ENCODE results near the gene LPCAT3.

LPCAT3 gene

DNA sequence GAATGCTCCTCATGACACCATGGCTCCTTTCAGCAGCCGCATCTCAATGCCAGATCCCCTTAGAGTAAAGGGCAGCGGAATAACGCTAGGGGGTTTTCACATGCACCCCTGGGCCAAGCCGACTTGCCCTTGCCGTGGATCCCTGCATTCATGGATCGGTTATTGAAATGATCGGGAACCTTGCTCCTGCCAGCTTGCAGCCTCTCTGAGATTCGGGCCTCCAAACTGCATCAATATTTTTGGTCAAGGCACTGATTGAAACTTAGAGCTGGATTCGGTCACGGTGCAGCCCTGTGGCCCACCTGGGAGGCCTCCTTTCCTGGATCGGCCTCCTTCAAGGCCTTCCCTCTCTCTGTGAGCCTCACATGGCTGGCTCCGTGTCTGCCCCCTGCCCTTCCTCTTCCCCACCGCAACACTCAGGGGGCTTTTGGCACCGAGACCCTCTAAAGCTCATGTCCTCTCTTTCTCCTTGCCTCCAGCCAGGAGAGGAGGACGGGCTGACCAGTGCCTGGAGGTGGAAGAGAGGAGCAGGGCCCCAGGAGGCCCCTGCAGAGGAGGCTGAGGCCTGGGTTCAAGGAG is 65.3 kb downstream of the LPCAT3 start:
- no peak for DNase-seq (ENCODE audit: low read depth)

DNA sequence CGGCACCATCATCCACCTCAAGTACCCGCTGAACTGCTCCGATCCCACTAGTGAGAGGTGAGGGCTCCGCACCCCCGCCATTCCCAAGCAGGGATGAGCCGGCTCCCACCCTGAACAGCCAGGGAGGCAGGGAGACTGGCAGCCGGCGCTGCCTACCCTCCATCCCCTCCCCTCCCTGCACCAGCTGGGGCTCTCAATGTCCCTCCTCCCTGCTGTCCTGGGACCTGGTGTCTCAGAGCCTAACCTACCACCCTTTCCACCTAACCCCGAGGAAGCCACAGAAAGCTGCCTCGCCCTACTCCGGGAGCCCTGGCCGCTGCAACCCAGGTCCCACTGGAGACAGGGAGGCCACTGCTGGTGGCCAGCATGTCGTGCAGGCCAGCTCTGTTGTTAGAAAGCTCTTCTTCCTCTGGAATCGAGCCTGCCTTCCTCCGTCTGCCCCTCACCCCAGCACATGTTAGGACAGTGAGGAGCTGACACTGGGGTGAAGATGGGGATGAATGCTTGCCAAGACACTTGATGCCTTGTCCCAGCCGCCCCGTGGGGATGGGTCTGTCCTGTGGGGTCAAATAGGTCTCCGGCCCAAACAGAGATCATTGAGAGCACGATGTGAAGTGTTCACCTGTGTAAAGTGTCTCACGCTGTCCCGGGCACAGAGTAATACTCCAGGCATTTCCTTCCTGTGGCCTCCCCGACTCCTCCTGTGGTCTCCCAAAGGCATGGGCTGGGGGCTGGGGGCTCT is 66.0 kb downstream of the LPCAT3 start:
- no peak for DNase-seq (ENCODE audit: low read depth)

DNA sequence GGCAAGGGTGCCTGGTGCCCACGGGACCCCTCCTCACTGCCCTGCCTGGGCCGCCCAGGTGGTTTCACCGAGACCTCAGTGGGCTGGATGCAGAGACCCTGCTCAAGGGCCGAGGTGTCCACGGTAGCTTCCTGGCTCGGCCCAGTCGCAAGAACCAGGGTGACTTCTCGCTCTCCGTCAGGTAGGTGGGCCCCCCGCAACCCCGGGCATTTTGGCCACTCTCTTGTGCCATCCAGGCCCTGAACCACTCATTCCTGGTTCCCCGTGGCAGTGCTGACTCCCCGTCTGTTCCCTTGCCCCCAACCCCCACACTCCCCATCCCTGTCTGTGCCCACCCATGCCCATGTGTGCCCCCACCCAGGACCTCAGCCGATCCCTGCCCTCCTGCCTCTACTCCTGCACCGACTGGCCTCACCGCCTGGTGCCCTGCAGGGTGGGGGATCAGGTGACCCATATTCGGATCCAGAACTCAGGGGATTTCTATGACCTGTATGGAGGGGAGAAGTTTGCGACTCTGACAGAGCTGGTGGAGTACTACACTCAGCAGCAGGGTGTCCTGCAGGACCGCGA is 66.6 kb downstream of the LPCAT3 start:
- no peak for DNase-seq (ENCODE audit: low read depth)

DNA sequence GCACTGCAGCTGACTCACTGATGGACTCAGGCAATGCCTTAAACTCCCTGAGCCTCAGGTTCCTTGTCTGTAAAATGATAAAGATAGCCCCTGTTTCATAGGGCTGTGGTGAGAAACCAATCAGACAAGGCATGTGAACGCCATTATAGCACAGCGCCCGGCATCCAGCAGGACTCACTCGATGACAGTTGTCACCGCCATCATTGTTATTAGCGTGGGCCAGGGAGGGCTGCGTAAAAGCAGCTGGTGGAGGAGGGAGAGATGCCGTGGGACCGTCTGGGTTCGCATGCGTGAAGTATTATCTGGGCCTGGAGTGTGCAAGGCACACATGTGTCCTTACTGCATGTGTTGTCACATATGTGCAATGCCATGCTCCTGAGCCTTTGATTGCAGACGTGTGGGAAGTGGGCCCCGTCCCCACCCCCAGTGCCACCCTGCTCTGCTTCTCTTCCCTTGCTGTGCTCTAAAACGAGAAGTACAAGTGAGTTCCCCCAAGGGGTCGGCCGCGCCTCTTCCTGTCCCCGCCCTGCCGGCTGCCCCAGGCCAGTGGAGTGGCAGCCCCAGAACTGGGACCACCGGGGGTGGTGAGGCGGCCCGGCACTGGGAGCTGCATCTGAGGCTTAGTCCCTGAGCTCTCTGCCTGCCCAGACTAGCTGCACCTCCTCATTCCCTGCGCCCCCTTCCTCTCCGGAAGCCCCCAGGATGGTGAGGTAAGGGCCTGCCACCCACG is 67.3 kb downstream of the LPCAT3 start, which contains the start of gene PTPN6:
TSS of gene PTPN6 (plus strand) at position 546 of the 730 bp plus-strand sequence. CDS start at position 703, 157 bp downstream.
- DNase-seq (ENCODE audit: low read depth): no peak

DNA sequence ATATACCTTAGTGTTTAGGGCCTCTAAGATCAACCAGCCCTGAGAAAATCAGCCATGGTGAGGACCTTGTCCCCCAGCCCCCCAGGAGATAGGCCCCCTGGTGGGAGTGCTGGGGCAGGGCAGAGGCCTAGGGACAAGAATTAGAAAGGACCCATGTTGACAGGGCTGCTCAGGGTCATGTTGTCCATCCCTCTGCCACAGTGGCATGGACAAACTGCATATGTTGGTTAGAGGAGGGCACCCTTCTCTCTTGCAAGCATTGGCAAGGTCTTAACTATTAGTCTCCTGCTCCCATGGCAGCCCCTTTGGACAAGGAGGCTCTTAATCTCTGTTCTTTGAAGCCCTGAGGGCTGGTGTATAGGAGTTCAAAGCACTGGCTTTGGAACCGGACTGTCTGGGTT is 67.9 kb downstream of the LPCAT3 start:
- no peak for DNase-seq (ENCODE audit: low read depth)

DNA sequence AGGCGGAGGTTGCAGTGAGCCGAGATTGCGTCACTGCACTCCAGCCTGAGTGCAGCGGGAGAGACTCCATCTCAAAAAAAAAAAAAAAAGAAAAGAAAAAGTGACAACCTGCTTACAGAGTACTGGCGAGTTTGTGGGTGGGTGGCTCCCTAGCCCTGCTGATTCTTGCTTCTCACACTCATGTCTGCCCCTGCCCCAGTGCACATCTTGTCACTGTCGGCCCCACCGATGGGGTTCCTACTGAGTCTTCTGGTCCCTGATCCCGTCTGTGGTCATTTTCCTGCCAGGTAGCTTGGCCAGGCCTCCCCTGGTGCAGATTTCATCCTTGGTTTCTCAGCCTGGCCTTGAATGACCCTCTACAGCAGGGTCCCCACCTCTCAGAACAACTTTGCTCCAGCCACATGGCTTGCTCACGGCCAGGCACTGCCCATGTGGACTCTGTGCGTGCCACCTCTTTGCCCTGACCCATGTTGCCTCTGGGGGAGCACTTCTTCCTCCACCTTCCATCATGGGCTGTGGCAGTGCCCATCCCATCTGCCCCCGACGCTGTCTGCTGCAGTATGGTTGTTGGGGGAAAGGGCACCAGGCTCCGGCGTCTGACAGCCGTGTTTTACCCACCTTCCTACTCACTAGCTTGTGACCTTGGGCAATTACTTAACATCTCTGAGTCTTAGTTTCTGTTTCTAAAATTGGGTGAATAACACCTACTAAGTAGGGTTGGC is 69.2 kb downstream of the LPCAT3 start:
- DNase-seq (ENCODE audit: low read depth): no peak

DNA sequence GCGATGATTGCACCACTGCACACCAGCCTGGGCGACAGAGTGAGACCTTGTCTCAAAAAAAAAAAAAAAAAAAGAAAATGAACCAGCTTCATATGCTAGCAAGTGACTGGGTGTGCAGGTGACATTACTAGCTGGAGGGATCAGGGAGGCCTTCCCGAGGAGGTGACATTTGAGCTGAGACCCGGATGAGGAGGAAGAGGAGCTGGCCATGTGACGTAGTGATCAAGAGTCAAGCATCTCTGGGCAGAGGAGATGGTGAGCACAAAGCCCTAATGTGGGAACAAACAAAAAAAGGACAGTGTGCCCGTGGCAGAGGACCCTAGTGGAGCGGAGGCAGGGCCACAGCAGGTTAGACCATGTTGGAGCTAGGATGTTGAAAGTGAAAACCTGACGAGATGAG is 70.7 kb downstream of the LPCAT3 start:
- DNase-seq (ENCODE audit: low read depth): no peak

DNA sequence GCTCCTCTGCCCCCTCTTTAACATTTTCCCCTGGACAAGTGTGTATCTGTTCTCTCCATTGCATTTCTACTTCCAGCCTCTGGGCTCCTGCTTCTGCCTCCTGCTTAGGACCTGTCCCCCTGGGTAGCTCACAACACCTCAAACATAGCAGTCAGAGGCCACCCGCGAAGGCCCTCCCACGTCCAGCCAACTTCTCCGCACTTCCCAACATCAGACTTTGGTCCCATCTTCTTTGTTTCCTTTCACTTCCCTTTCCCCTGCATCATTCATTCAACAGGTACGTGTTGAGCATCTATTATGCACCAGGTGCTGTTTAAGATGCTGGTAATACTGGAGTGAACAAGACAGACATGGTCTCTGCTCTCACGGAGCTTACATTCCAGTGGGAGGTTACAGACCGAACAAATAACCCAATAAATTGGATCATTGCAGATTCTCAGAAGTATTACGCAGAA is 71.3 kb downstream of the LPCAT3 start:
- no peak for DNase-seq (ENCODE audit: low read depth)

DNA sequence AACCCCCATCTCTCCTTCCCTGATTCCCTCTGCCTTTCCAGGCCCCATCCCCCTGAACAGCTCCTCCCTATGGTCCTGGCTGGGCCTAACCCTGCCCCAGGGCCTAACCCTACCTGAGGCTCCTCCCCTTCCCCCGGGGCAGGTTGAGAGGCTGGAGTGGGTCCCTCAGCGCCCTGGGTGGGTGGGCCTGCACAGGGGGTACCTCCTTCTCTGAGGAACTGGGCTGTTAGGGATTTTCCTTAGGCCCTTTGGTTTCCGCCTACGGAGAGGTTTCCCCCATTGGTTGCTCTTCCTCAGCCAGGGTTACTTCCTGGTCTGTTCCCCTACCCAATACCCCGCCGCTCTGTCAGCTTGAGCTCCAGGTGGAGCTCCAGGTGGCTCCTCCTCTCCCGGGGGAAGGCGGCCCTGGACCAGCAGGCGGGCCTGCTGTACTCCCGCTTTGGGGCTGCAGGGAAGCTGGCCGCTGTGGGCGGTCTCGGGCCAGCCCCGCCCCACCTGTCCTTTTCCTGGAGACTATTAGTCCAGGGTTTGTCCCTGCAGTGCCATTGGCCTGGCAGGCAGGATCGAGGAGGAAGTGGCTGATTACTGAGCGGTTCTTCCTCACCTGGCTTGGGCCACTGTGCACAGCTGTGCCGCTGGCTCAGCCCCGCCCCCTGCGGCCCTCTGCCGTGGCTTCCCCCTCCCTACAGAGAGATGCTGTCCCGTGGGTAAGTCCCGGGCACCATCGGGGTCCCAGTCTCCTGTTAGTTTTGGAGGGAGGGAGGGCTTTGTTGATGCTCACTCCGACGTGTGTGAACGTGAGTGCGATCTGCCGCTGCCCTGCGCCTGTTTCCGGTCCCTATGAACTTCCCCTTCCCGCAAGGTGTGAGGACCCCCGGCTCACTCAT is 72.0 kb downstream of the LPCAT3 start:
- no peak for DNase-seq (ENCODE audit: low read depth)

DNA sequence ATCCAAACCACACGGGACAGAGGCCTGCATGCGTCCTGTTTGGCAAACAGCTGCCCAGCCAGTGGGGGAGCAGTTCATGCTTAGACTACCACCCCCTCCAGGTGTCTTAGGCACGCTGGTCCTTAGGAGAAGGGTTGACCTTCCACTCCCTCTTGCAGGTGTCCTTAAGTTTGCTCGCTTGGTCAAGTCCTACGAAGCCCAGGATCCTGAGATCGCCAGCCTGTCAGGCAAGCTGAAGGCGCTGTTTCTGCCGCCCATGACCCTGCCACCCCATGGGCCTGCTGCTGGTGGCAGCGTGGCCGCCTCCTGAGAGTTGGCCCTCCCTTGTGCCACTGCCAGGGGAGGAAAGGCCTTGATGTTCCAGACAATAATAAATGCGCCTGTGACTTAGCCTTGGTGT is 72.7 kb downstream of the LPCAT3 start:
- DNase-seq (ENCODE audit: low read depth): no peak

DNA sequence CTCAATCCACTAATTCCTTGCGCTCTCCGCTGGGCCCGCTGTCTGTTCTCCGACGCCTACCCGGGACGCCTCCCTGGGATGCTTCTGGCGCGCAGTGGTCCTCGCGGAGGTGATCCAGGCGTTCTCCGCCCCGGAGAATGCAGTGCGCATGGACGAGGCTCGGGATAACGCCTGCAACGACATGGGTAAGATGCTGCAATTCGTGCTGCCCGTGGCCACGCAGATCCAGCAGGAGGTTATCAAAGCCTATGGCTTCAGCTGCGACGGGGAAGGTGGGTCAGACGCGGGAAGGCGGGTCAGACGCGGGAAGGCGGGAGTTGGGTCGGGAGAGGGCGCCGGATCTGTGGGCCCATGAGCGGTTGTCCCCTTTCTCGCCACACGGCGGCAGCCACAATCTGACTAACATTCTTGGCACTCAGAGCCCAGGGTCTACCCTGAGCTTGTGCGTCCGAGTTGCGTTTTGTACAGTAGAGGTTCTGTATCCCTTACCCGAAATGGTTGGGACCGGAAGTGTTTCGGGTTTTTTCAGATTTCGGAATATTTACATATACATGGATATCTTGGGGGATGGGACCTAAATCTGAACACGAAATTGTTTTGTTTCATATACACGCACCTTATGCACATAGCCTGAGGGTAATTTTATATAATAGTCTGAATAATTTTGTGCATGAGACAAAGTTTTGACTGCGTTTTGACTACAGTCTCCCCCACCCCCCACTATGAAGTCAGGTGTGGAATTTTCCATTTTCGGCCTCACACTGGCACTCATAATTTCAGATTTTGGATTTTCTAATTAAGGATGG is 73.7 kb downstream of the LPCAT3 start:
- DNase-seq (ENCODE audit: low read depth): peak; percentile 73

DNA sequence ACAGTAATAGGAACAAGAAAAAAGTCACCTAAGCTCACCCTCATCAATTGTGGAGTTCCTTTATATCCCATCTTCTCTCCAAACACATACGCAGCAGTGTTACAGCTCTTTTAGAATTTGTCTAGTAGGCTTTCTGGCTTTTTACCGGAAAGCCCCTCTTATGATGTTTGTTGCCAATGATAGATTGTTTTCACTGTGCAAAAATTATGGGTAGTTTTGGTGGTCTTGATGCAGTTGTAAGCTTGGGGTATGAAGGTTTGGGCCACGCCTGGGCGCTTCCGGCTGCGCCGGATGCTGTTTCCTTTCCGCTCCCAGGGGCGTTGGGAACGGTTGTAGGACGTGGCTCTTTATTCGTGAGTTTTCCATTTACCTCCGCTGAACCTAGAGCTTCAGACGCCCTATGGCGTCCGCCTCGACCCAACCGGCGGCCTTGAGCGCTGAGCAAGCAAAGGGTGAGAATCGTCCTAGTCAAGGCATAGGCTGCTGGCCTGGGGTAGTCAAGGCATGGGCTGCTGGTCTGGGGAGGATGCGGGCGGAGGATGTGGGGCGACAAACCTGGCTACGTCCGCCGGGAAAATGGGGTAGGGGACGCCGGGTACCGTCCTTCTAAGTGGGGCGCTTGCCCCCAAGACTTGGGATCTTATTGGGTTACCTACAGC is 74.4 kb downstream of the LPCAT3 start, which contains the start of the genes C12orf57 and RNU7-1:
TSS of gene C12orf57 (plus strand) at position 301 of the 659 bp plus-strand sequence. CDS start at position 401, 100 bp downstream.
TSS of gene RNU7-1 (plus strand) at position 95 of the 659 bp plus-strand sequence.
- peak; percentile 90 for DNase-seq (ENCODE audit: low read depth)

DNA sequence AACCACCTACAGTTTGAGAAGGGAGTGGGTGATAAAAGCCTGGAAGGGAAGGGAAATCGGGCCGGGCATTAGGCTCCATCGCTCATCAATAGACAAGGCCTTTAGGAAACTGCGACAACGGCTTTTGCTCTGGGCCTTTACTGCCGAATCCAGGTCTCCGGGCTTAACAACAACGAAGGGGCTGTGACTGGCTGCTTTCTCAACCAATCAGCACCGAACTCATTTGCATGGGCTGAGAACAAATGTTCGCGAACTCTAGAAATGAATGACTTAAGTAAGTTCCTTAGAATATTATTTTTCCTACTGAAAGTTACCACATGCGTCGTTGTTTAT is 74.9 kb downstream of the LPCAT3 start:
- DNase-seq (ENCODE audit: low read depth): no peak

DNA sequence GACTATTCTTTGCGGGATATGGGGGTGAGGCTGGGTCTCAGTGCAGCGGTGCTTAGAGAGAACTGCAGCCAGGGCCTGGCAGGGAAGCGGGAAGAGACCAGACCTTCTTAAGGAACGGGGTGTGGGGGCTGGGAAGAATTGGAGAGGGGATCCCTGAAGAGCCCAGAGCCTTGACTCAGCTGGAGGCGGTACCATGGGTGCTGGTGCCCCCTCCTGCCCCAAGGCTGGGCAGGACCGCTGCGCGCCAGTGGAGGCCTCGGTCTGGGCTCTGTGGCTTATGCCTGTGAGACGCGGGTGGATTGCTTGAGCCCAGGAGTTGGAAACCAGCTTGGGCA is 76.0 kb downstream of the LPCAT3 start:
- DNase-seq (ENCODE audit: low read depth): no peak

DNA sequence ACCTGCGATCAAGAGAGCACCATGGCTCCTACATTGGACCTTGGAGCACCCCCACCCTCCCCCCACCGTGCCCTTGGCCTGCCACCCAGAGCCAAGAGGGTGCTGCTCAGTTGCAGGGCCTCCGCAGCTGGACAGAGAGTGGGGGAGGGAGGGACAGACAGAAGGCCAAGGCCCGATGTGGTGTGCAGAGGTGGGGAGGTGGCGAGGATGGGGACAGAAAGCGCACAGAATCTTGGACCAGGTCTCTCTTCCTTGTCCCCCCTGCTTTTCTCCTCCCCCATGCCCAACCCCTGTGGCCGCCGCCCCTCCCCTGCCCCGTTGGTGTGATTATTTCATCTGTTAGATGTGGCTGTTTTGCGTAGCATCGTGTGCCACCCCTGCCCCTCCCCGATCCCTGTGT is 76.5 kb downstream of the LPCAT3 start:
- no peak for DNase-seq (ENCODE audit: low read depth)

DNA sequence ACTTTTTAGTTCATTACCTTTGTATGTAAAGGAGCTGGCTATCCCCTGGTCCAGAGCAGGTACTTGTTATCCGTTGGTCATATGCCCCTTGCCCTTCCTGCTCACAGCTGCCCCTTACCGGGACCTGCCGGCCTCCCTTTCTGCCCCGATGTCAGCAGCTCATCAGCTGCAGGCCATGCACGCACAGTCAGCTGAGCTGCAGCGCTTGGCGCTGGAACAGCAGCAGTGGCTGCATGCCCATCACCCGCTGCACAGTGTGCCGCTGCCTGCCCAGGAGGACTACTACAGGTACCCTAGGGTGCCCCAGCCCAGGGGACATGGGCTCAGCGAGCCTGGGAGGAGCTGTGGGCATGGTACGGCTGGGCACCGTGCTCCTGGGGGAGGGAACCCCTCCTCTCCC is 77.0 kb downstream of the LPCAT3 start:
- DNase-seq (ENCODE audit: low read depth): no peak

DNA sequence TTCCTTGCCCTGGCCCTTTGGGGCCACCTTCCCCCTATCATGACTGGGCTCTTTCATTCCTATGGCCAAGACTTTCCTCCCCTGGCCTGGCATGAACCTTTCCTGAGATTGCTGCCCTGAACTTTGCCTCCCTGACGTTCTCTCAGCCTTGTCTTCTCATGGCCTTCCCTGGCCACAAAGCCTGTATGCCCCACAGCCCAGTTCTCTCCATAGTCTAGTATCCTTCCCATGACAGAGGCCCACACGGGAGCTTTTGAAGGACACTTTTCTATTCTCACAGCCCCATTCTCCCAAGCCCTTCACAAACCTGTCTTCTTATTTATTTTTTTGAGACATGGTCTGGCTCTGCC is 79.1 kb downstream of the LPCAT3 start:
- no peak for DNase-seq (ENCODE audit: low read depth)

DNA sequence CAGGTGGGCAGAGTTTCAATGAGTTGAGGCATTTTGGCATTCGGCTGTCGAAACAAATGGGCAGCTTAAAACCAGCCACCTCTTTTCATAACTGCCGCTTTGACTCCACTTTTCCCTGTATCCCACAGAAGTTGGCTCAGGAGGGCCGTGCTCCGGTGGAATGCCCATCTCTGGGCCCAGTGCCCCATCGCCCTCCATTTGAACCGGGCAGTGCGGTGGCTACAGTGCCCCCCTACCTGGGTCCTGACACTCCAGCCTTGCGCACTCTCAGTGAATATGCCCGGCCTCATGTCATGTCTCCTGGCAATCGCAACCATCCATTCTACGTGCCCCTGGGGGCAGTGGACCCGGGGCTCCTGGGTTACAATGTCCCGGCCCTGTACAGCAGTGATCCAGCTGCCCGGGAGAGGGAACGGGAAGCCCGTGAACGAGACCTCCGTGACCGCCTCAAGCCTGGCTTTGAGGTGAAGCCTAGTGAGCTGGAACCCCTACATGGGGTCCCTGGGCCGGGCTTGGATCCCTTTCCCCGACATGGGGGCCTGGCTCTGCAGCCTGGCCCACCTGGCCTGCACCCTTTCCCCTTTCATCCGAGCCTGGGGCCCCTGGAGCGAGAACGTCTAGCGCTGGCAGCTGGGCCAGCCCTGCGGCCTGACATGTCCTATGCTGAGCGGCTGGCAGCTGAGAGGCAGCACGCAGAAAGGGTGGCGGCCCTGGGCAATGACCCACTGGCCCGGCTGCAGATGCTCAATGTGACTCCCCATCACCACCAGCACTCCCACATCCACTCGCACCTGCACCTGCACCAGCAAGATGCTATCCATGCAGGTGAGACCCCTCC is 79.7 kb downstream of the LPCAT3 start:
- no peak for DNase-seq (ENCODE audit: low read depth)

Measured in HS-5 (cell line).